NCI-H748 (cell line): Measurements from ENCODE around the gene ZFP42.
"Not testable (repeated sequence)": the region's sequence is repeated elsewhere in the genome, so short reads cannot be mapped to it uniquely, and the experiment has no call there.

Experiments
- DNase-seq: peaks from one replicate; lab custom pipeline; 2025; ENCODE audit not compliant: unreplicated experiment; lab: John Stamatoyannopoulos, UW

Gene ZFP42

DNA sequence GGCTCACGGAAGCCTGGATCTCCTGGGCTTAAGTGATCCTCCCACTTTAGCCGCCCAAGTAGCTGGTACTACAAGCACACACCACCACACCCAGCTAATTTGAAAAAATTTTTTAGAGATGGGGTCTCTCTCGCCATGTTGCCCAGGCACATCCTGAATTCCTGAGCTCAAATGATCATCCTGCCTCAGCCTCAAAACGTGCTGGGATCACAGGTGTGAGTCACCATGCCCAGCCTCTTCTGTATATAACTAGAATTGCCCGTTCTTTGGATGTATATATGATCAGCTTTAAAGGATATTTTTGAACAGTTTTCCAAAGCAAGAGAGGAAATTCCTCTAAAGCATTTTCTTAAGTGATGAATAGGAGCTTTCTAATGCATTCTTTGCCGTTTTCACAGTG is 22.7 kb downstream of the ZFP42 start:
- no peak for DNase-seq

DNA sequence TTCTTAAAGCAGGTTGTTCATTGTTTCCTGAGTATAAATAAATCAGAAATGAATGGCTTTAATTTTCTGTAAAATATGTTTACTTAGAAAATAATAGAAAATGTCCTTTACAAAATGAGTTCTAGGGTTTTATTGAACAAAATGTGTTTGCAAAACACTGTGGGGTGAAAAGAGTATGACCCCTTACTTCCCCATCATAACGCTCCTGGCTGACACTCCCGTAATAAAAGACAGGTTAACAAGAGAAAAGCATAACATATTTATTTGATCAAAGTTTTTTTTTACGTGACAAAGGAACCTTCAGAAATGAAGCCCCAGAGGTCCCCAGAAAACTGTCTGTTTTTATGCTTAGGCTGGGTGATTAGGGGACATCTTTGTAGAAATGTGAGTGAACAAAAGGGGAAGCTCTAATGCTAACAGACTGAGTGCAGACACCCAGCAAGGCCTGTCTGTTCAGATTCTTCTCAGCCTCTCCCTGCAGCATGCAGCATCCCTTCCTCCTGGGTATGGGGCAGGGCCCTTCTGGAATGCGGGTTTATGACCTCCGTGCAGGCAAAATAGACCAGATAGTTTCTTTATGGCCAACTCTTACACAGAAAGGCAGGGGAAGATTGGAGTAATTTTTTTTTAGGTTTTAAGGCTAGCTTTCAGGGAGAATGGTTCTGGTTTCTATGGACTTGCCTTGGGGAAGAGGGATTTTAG is 26.1 kb downstream of the ZFP42 start:
- DNase-seq: peak; percentile 15

DNA sequence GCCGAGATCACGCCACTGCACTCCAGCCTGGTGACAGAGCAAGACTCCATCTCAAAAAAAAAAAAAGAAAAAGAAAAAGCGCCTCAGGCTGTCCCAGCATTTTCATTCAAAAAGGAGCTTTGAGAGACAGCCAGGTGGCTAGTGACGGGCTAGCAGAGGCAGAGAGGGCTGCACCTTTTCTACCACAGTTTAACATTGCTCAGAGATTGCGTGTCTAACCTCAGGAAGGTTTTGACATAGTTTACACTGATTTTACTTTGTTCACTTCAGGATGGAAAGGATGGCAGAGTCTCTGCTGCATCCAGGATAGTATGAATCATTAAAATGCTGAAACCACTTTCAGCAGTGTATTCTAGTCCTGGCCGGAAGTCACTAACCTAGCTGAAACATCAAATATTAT is 28.1 kb downstream of the ZFP42 start:
- DNase-seq: no peak

DNA sequence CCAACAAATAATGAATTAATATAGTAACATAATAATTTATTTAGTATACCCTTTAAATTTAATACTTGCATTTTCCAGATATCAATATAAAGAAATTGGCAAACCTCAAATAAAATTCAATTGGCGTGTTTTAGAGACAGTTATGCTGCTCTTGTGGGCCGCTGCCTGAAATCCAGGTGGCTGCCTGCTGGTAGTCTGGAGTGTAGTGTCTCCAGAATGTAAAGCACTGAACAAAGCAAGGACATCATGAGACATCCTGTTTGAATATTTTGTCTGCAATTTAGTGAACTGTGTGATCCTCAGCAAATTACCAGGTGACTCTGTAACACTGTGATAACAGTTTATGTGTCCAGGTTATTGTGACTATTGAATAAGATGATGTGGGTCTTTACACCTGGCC is 29.9 kb downstream of the ZFP42 start:
- peak; percentile 85 for DNase-seq

DNA sequence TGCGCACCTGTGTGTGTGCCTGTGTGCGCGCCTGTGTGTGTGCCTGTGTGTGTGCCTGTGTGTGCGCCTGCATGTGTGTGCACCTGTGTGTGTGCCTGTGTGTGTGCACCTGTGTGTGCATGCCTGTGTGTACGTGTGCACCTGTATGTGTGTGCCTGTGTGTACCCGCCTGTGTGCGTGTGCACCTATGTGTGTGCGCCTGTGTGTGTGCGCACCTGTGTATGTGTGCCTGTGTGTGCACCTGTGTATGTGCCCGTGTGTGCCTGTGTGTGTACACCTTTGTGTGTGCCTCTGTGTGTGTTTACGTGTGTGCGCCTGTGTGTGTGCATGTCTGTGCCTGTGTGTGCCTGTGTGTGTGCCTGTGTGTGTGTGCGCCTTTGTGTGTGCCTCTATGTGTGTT is 33.5 kb downstream of the ZFP42 start:
- no peak for DNase-seq

DNA sequence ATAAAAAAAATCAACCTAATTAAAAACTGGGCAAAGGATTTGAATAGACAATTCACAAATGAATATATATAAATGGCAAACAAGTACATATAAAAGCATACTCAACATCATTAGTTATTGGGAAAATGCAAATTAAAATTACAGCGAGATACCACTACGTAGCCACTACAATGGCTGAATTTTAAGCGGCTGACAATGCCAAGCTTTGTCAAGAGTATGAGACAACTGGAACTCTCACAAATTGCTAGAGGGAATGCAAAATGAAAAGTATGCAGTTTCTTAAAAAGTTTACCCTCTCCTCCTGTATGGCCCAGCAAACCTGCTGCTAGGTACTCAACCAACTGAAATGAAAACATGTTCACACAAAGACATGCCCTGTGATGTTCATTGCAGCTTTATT is 34.8 kb downstream of the ZFP42 start:
- DNase-seq: no peak

DNA sequence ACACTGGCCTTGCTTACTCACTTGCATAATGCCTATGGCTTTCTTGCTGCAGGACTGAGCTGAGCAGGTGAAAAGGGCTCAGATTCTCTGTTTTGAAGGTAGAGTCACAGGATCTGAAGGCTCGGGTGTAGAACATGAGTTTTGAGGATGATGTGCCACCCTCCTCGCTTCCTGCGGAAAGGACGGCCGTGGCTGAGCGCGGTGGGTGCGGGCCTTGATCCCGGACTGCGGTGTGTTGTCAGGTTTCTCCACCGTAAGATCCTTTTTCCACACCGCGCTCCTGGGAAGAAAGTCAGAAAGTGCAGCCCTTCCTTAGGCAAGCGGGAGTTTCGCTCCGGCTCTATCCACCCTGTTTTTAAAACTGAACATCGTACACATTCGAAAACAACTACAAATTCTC is 36.2 kb downstream of the ZFP42 start:
- DNase-seq: no peak

DNA sequence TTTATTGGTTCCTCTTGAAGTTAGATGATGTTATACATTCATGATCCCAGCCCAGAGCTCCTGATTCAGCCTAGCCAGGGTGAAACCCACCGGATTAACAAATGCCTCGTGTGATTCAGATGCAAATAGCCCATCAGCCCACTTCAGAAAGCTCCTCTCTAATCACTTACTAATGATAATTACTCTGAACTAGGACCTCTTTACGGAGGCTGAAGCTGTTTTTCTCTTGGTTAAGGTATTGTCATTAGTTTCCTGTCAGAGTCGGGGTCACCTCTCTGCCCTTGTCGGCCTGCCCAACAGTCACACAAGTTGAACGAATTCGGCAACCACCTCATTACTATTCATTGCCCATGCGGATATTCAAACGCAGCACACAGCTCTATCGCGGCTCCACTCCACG is 36.6 kb downstream of the ZFP42 start:
- no peak for DNase-seq

DNA sequence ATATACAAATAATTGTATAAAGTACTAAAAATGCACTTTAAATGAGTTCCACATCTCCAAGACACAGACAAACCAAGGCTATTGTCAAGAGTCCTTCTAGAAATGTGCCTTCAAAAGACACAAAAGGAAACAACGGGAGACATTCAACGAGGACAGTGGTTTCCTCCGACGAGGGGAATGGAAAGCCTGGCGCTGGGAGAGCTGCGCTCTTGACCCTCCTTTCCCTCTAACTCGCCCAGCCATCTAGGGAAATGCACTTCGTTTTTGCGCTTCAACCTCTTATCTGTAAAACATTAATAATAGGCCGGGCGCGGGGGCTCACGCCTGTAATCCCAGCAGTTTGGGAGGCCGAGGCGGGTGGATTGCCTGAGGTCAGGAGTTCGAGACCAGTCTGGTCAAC is 37.0 kb downstream of the ZFP42 start:
- no peak for DNase-seq

DNA sequence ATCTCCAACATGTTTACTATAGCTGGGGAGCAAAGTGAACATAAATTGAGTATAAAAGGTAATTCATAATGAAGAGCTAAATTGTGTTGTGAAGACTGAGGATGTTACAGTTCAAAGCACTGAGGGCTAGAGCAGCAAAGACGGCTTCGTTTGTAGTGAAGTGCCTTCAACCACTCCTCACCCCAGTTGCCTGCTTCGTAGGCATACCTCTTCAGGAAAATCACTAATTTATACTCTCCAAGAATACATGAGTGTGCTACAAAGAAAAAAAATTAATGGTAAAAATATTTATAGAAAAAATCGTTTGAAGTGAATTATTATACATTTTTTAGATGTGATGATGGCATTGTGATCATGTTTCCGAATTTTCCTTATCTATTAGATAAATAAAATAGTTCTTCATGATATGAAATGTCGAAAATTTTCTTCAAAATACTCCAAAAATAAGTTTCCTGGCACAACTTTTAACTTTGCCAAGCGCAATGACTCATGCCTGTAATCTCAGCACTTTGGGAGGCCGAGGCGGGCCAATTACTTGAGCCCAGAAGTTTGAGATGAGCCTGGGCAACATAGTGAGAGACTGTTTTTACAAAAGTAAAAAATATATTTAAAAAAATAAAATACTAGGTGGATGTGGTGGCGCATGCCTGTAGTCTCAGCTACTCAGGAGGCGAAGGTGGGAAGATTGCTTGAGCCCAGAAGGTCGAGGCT is 41.6 kb downstream of the ZFP42 start:
- DNase-seq: no peak

DNA sequence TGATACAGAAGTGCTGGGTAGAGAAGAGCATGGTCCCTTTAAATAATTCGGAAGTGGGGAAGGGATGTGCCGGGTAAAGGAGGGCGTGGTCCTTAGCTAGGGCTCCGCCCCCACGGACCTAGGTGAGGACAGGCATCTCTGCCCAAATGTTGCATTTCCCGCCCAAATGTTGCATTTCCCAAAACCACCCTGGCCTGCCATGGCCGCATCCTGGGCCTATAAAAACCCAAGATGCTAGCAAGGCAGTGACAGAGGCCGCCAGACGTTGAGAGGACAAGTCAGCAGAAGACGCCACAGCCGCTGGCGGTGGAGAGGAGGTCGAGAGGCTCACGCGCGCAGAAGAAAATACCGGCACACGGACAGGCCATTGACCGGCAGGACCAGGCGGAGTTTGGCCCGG is 46.1 kb downstream of the ZFP42 start:
- DNase-seq: no peak

DNA sequence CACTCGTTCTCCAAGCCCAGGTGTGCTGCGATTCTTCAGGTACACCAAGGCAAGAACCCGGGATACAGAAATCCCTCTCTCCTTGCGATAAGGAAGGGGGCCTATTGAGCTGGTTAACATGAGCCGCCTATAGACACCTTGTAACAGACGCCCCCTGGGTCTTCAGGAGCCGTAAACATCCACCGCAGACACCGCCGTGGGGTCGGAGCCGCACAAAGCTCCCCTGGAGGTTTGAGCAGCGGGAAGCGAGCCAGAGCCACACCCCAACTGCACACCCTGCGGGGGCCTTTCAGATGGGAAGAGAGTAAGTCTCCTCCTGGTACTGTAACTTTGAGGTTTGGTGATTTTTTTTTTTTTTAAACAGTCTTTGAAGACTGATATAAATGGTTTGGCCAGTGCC is 46.6 kb downstream of the ZFP42 start:
- no peak for DNase-seq

DNA sequence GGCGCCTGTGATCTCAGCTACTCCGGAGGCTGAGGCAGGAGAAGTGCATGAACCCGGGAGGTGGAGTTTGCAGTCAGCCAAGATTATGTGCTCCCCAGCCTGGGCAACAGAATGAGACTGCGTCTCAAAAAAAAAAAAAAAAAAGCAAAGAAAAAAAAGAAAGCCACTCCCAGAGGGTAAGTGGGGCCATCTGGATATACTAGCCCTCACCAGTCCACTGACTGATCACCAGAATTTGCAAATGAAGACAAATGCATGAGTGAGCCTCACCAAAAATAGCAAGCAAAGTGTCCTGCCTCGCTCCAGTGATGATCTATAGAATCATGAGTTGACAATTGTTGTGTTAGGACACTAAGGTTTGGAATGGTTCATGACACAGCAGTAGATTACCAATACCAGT is 47.6 kb downstream of the ZFP42 start:
- no peak for DNase-seq

DNA sequence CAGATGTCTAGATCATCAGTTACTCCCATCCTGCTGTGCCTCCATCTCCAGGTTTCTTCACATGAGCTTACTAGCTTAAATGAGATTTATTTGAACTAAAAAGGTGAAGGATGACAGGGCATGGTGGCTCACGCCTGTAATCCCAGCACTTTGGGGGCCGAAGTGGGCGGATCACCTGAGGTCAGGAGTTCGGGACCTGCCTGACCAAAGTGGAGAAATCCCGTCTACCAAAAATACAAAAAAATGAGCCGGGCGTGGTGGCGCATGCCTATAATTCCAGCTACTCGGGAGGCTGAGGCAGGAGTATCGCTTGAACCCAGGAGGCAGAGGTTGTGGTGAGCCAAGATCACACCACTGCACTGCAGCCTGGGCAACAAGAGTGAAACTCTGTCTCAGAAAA is 49.9 kb downstream of the ZFP42 start:
- DNase-seq: not testable (repeated sequence)

DNA sequence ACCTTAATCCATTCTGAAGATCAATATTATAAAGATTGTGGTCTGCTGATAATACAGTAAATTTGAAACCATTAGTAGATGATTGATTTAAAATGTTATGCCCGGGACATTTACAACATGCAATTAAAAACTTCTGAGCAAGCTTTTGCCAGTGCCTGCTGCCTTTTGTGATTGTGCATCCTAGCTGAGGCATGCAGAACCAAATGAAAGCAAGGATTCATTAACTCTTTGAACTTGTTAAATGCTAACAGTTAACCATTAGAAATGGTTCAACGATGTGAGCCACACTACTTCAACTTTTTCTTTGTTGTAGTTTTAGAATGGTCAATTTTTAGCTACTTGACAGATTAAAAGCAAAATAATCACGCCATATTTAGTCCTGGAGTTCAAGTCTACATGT is 51.1 kb downstream of the ZFP42 start:
- no peak for DNase-seq

DNA sequence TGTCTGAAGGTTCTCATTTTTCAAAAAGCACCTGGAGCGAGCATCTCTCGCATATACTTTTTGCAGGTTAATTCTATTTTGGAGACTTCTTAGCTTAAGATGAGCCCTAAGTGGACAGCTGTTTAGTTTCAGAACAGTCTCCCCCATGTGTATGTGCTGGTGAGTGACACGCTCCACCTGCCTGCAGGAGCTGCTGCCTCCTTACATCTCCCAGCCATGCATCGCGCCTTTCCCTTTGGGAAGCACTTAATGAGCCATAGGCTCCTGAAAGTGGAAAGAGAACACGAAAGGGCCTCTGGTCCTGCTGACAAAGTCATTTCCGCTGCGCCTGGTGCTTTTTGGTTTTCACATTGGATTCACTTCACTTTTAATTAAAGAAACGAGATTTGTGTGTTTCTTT is 57.7 kb downstream of the ZFP42 start:
- no peak for DNase-seq
